ENCODE data around the gene LSP1.
A peak's percentile ranks its signal among the peaks of the same experiment; 100 is the strongest.

Gene LSP1

DNA sequence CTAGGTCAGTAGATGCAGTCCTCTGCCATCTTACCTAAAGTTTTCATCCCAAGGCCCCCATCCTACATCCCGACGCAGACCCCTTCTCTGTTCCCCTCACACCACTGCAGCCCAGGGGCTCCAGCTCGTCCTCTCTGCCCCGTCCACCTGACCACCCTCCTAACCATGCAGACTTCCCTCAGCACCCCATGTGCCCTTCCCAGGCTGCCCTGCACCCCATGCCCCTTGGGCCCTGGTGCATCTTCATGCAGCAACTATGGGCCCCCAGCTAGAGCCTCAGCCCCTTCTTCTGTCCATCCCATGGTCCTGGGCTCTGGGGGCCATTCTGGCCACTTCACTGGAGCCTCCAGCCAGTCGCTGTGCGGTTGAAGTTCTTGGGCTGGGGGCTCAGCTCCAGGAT, 35.9 kb downstream of the LSP1 start:
- no peak for DNase-seq (ENCODE audit: low read depth in 3 of 3)

DNA sequence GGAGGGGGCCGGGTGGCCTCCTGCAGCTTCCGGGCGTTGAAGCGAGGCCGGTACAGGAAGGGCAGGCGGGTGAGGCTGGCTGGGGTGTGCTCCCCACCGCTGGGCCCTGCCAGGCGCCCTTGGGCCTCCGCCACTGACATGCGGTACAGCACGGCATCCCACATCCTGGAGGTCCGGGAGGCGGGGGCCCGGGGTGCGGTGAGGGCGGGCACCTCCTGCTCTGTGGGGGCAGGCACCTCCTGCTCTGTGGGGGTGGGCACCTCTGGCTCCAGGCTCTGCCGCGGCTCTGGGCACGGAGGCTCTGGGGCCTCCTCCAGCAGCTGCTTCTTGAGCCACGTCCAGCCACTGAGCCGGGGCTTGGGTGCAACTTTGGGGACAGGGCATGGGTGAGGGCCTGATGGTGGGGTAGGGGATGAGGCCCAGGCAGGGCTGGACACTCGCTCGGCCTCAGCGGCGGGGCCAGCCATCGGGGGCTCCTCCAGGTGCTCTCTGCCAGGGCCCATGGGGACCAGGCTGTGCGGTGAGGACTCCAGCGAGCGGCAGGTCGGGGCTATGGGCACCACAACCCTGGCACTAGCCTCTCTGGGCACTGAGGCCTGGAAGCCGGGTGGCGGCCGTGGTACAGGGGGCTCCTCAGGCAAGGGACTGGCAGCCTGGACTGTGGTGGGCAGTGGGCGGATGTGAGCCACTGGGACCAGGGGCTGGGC, 36.5 kb downstream of the LSP1 start:
- DNase-seq (ENCODE audit: low read depth in 3 of 3): peak; percentile 25 to 78 (median 42)

DNA sequence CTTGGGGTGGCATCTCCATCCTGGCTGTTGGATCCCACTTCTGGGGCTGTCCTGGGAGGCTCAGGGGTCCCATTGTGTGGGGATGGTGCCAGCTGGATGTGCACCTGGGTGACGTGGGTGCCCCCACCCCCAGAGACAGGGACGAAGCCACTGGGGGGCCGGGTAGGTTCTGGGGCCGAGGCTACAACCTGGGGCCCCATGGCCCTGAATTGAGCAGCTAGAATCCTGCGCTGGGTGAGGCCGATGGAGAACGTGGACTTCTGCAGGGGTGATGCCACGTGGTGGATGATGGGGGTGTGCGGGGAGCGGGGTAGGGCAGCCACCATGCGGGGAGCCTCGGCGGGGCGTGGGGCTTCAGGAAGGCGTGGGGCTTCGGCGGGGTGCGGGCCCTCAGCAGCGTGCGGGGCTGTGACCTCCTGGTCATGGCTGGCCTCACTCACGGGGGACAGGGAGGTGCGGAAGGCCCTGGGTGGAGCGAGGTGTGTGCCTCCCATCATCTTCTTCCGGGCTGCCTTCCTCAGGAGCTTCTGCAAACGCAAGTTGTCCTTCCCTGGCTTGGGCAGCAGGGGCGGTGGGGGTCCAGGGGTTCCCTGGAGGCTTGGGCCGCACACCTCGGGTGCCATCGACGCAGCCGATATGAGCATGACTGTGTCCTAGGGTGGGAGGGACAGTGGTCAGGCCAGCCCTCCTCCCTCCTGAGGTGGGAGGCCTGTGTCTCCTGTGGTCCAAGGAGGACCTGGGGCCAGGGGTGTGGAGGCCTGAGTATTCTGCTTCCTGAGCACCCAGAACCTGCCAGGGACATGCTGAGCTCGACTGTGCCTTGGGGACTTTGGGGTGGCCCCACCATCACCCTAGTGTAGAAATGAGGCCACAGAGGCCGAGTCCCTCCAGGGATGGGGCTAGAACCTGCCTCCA, 37.3 kb downstream of the LSP1 start:
- no peak for DNase-seq (ENCODE audit: low read depth in 3 of 3)

GRCh38 chr11:1890856-1891830, 38.3 kb downstream of the LSP1 start:
- DNase-seq (ENCODE audit: low read depth in 3 of 3): no peak

DNA sequence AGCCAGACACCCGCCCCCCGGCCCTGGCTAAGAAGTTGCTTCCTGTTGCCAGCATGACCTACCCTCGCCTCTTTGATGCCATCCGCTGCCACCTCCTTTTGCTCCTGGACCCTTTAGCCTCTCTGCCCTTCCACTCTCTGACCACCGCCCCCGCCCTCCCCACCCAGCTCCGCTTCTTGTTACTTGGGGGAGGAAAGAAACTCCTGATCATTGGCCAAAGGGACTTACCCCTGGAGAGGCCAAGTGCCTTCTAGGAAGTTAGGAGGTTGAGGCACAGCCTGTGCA, 38.9 kb downstream of the LSP1 start, which contains the start of gene PRR33:
Gene PRR33, minus strand, starts transcription at position 65 of the 285 bp plus-strand sequence. CDS start 1,311 bp downstream, outside the sequence.
- no peak for DNase-seq (ENCODE audit: low read depth in 3 of 3)

GRCh38 chr11:1892116-1892515, 39.2 kb downstream of the LSP1 start:
- DNase-seq (ENCODE audit: low read depth in 3 of 3): no peak

- DNase-seq (ENCODE audit: low read depth in 3 of 3): no peak
These were observed 39.7 kb downstream of the LSP1 start for GRCh38 chr11:1892558-1892957.

GRCh38 chr11:1893581-1894359, 40.9 kb downstream of the LSP1 start:
- no peak for DNase-seq (ENCODE audit: low read depth in 3 of 3)

GRCh38 chr11:1894759-1895158, 41.9 kb downstream of the LSP1 start:
- no peak for DNase-seq (ENCODE audit: low read depth in 3 of 3)

GRCh38 chr11:1896468-1896867, 43.6 kb downstream of the LSP1 start:
- DNase-seq (ENCODE audit: low read depth in 3 of 3): no peak

- no peak for DNase-seq (ENCODE audit: low read depth in 3 of 3)
These were observed 44.0 kb downstream of the LSP1 start for GRCh38 chr11:1896923-1897322.

DNA sequence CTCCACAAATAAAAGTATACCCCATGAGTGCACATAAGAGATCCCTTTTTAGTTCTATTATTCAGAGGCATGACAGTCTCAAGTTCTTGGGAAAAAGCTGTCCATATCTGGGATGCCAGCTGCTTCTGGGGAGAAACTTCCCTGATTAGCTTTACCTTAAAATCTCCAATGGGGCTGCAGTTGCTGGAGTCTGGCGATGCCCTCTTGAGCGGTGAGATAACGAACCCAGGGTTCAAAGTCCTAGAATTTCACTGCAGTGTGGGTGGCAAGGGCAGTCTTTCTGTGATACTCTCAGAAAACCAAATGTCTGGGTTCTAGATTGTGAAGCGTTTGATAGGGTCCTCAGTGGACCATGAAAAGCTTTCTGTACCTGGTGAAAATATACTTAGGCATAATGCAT, 46.2 kb downstream of the LSP1 start:
- no peak for DNase-seq (ENCODE audit: low read depth in 3 of 3)

GRCh38 chr11:1899686-1900085, 46.8 kb downstream of the LSP1 start:
- DNase-seq (ENCODE audit: low read depth in 3 of 3): no peak

GRCh38 chr11:1906181-1906580, 53.3 kb downstream of the LSP1 start:
- no peak for DNase-seq (ENCODE audit: low read depth in 3 of 3)

DNA sequence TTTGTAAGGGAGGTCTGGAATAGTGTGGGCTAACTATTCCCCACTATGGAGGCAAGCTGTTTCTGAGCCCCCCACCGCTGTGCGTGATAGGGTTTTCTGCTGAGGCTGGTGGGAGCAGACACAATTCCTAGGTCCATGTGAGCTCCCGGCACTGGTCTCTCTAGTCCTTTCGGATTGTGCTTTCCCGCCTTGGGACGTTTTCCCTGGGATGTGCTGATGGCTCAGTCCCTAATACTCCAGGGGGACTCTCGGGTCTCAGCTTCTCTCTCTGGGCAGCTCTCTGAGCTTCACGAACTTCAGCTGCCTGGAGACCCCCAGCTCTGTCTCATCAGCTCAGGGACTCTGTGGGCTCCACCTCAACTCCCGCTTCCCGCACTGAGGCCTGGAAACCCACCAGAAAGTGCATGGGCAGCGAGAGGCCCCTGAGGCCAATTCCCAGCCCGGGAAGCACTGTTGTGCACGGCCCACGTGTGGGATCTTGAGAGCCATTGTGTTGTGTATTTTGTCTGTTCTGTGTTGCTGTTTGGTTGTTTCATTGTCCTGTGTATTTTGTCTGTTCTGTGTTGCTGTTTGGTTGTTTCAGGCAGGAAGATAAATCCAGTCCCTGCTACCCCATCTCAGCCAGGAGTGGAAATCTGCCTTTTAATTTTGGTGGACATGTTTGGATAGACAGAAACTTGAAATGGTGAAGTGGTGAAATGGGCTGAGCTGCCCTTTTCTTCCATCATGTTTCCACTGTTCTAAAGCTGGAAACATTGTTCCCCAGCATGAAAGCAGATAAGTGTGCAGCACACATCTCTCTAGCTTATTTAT, 53.9 kb downstream of the LSP1 start:
- DNase-seq (ENCODE audit: low read depth in 3 of 3): no peak

DNA sequence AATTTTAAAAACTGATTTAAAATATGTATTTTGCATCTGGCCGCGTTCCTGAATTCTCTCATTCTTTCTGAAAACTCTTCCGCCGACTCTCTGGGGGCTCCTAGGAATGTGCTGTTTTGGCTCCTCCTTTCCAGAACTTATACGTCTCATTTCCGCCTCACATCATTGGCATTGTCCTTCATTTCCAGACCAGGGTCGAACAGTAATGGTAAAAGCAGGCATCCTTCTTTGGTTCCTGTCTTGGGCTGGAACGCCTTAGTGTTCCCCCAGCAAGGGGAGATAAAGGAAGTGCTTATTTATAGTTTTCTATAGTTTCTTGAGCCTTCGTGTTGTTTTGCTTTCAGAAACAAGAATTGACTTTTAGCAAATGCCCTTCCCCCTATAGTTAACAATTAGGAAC, 55.7 kb downstream of the LSP1 start:
- DNase-seq (ENCODE audit: low read depth in 3 of 3): no peak

GRCh38 chr11:1909524-1909923, 56.6 kb downstream of the LSP1 start:
- no peak for DNase-seq (ENCODE audit: low read depth in 3 of 3)

DNA sequence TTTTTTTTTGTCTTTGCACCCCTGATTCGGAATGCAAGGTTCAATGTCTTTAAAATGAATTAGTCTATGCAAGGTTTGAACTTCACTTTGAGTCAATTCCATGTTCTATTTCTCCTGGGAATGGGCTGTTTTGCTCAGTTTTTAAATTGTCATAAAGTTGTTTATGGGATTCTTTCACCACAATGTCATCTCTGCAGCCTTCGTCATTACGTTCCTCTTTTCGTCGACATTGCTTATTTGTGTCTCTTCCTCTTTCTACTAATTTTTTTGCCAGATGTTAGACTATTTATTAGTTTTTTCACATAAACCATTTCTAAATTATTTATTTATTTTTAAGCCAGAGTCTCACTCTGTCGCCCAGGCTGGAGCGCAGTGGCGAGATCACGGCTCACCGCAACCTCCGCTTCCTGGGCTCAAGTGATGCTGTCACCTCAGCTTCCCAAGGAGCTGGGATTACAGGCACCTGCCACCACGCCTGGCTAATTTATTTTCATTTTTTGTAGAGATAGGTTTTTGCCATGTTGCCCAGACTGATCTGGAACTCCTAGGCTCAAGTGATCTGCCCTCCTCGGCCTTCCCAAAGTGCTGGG, 59.5 kb downstream of the LSP1 start:
- no peak for DNase-seq (ENCODE audit: low read depth in 3 of 3)

- no peak for DNase-seq (ENCODE audit: low read depth in 3 of 3)
These were observed 60.6 kb downstream of the LSP1 start for GRCh38 chr11:1913271-1914060.
